Coronary artery (tissue), 2 donors: ENCODE measurements around the gene AGPAT3.
A peak's percentile ranks its signal among the peaks of the same experiment; 100 is the strongest.

Experiments
- DNase-seq: peaks from one replicate; pipeline ENCODE4 v3.0.0-alpha.2; 2017; ENCODE audit warnings: low spot score
- H3K27ac ChIP-seq, 2 donors: fragments of 200-600 bp; sonication (generic); one replicate each; pipeline ENCODE4 v1.5.1; 2016 to 2019
- H3K4me3 ChIP-seq: fragments of 200-600 bp; sonication (generic); 2 replicates; pipeline ENCODE4 v1.5.1; 2016; ENCODE audit warnings: mild to moderate bottlenecking, moderate library complexity
- TF ChIP-seq, protein P1 (sequence below): fragments of 200-600 bp; sonication (generic); IDR thresholded peaks from one replicate; pipeline ENCODE4 v1.5.1; 2019; ENCODE audit warnings: antibody characterized with exemption

Gene AGPAT3

GRCh38 chr21:43866260-43866629 lies 1.2 kb downstream of the AGPAT3 start:
- Histone ChIP-seq H3K4me3 (peak overlapping the region; percentile 74), H3K27ac (peak overlapping the region in 1 of 2 donors; percentile 54)
- TF ChIP-seq, protein P1, sequence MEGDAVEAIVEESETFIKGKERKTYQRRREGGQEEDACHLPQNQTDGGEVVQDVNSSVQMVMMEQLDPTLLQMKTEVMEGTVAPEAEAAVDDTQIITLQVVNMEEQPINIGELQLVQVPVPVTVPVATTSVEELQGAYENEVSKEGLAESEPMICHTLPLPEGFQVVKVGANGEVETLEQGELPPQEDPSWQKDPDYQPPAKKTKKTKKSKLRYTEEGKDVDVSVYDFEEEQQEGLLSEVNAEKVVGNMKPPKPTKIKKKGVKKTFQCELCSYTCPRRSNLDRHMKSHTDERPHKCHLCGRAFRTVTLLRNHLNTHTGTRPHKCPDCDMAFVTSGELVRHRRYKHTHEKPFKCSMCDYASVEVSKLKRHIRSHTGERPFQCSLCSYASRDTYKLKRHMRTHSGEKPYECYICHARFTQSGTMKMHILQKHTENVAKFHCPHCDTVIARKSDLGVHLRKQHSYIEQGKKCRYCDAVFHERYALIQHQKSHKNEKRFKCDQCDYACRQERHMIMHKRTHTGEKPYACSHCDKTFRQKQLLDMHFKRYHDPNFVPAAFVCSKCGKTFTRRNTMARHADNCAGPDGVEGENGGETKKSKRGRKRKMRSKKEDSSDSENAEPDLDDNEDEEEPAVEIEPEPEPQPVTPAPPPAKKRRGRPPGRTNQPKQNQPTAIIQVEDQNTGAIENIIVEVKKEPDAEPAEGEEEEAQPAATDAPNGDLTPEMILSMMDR: no peak
- no peak for DNase-seq

GRCh38 chr21:43866659-43867331 lies 1.8 kb downstream of the AGPAT3 start:
- Histone ChIP-seq H3K27ac (peak overlapping the region in 1 of 2 donors; percentile 54), H3K4me3 (peak overlapping the region; percentile 74)
- no peak for DNase-seq
- TF ChIP-seq, protein P1: no peak

DNA sequence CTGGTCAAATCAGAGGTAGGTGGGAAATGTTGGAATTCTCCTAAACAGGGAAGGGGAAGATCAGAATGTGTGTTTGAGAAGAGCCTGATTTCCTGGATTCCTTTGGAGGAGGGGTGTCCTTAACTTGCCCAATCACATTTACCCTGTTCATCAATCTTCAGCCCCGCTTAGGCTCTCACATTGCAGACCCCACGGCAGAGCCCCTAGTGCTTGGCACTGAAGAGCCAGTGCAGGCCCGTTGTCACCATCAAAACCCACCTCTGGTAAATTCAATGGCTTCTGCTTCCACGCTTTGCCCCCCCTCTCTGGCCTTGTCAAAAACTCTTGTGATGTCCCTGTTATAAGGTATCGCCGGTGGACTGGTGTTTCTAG lies 2.3 kb downstream of the AGPAT3 start:
- no peak overlapping the region for H3K27ac ChIP-seq
- peak overlapping the region; percentile 74 for H3K4me3 ChIP-seq

DNA sequence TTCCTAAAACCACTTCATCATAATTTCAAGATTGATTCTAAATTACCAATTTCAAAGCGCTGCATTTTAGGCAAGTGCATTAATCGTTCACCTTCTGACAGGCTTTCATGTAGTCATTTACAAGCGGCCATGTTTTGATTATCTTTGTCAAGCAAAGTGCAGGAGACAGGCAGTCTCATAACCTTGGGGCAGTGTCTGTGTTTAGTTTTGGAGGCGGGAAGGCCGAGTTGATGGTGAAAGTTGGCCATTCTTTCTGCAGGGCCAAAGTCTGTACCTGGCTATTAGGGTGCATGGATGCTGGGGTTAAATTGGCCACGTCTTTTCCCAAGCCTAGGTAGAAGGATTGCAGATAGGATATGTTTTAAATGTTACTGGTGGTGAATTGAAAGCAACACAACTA lies 2.9 kb downstream of the AGPAT3 start:
- no peak for DNase-seq
- Histone ChIP-seq H3K4me3 (no peak overlapping the region), H3K27ac (no peak overlapping the region)
- TF ChIP-seq, protein P1: no peak

More for the DNA sequence above, 2.3 kb downstream of the AGPAT3 start:
- TF ChIP-seq, protein P1: no peak
- no peak for DNase-seq

GRCh38 chr21:43868461-43868860 lies 3.4 kb downstream of the AGPAT3 start:
- no peak for DNase-seq
- no peak overlapping the region for H3K4me3 ChIP-seq
- no peak overlapping the region for H3K27ac ChIP-seq
- TF ChIP-seq, protein P1: no peak

- Histone ChIP-seq H3K27ac (no peak overlapping the region), H3K4me3 (no peak overlapping the region)
- DNase-seq: no peak
- TF ChIP-seq, protein P1: no peak
These were observed 4.7 kb downstream of the AGPAT3 start for GRCh38 chr21:43869486-43870325.
